Psoas muscle (tissue), 8 donors: ENCODE measurements around the gene RFPL1. TPM values are rescaled to one million over a fixed set of nuclear protein-coding genes. Genes with fewer than 3 reads are reported as not detected.
"Not testable (repeated sequence)": the region's sequence is repeated elsewhere in the genome, so short reads cannot be mapped to it uniquely, and the experiment has no call there.

ENCODE experiments used
- ATAC-seq, 4 donors: fragments of 200-7000 bp; cut with Tn5 transposase; one replicate each; pipeline ENCODE4 v1.9.1; 2020; ENCODE audit warnings: moderate library complexity in 3 of 4, mild to moderate bottlenecking in 2 of 4
- DNase-seq, 2 donors: peaks; one replicate each; pipeline ENCODE4 v3.0.0-alpha.2; 2020
- H3K27ac ChIP-seq: fragments of 200-600 bp; one replicate; pipeline ENCODE4 v1.8.0; 2022
- H3K27me3 ChIP-seq, 3 donors: fragments of 200-600 bp in 1 of 3; one replicate each; pipeline versions ENCODE4 v1.6.1 to v1.8.0; 2013 to 2022; ENCODE audit warnings: low read length in 2 of 3, mild to moderate bottlenecking in 2 of 3, moderate library complexity in 1 of 3; ENCODE audit not compliant: insufficient read depth in 3 of 3
- H3K36me3 ChIP-seq, 2 donors: fragments of 200-600 bp in 1 of 2; one replicate each; pipeline versions ENCODE4 v1.6.1 to v1.8.0; 2013 to 2022; ENCODE audit warnings: low read depth in 1 of 2, mild to moderate bottlenecking in 1 of 2, moderate library complexity in 1 of 2; ENCODE audit not compliant: insufficient read depth in 1 of 2
- H3K4me1 ChIP-seq: fragments of 200-600 bp; one replicate; pipeline ENCODE4 v1.8.0; 2022
- H3K4me3 ChIP-seq: fragments of 200-600 bp; one replicate; pipeline ENCODE4 v1.8.0; 2022; ENCODE audit warnings: mild to moderate bottlenecking
- H3K9me3 ChIP-seq: fragments of 200-600 bp; one replicate; pipeline ENCODE4 v1.8.0; 2022
- WGBS, 3 donors: extraction: QIAGEN DNeasy Blood & Tissue Kit; methylation state at CpG; one replicate each; pipeline versions ENCODE4 v1.1.6 to v1.1.7; 2013; 5-methylcytosine and 5-hydroxymethylcytosine counted together
- intact Hi-C, 2 donors: fragments of 100-400 bp; cut with DNase I; formaldehyde crosslinking; loops; one replicate each; pipeline versions ENCODE4 v1.11.0 to v1.14.2; 2022
- long read RNA-seq, 2 donors: library from polyadenylated mRNA; unstranded; transcript quantifications; one replicate each; pipeline ENCODE4 v2.0.0, GENCODE V29; 2021
- polyA plus RNA-seq, 3 donors: library from polyadenylated mRNA; stranded (reverse); fragments of 200-250 nt; gene quantifications; one replicate each; pipeline ENCODE4 v1.2.3, GENCODE V29; 2013
- total RNA-seq, 4 donors: library from RNA; stranded (reverse); fragmentation: NEBNext Ultra II Directional in 2 of 4; extraction: Animal tissue kit (Norgen Biotek cat#: 25700) in 2 of 4; gene quantifications; one replicate each; pipeline versions ENCODE4 v1.2.1 to v1.2.4, GENCODE V29; 2021 to 2023
- TF ChIP-seq, protein P1 (sequence below): fragments of 200-600 bp; IDR thresholded peaks from one replicate; pipeline ENCODE4 v1.8.0; 2022; ENCODE audit warnings: antibody characterized with exemption
- donor health status: healthy with polysubstance abuse.
- donor health status: DM: no; HTN: no; CAD: no; lungs with moderate emphysema.
- donor health status: Bipolar disorder and iron deficiency.
- donor health status: healthy.
- donor health status: DM: yes; HTN: yes; CAD: no.
- donor health status: DM: no; HTN: no; CAD: no.
- donor health status: DM: no; HTN: no; CAD: no.
- donor health status: DM: yes; HTN: yes; CAD: no.

RFPL1 gene
- total RNA-seq (not detected), polyA plus RNA-seq (not detected)
- long read RNA-seq, donor 1 = 0 reads
- long read RNA-seq, donor 2 = 0 reads

- H3K27me3 ChIP-seq, H3K27ac ChIP-seq, H3K4me3 ChIP-seq, H3K36me3 ChIP-seq, intact Hi-C loops, H3K9me3 ChIP-seq, ATAC-seq, H3K4me1 ChIP-seq, DNase-seq: not testable (repeated sequence)
- WGBS, 3 donors = 92 to 93% (median 93%) methylated on average over 10 of the region's 10 CpGs
Measured at GRCh38 chr22:29438283-29438682, at the start of gene RFPL1. Gene RFPL1 (plus strand): TSS chr22:29438583.

DNA sequence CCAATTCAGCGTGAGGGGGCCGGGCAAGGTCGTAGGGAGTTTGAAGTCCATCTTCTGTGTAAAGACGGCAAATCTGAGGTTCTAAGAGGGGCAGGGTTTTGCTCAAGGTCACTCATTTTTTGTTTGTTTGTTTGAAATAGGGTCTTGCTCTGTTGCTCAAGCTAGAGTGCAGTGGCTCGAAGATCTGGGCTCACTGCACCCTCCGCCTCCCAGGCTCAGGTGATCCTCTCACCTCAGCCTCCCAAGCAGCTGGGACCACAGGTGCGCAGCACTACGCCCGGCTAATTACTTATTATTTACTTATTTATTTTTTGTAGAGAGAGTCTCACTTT, 49.7 kb upstream of the RFPL1 start:
- TF ChIP-seq, protein P1, sequence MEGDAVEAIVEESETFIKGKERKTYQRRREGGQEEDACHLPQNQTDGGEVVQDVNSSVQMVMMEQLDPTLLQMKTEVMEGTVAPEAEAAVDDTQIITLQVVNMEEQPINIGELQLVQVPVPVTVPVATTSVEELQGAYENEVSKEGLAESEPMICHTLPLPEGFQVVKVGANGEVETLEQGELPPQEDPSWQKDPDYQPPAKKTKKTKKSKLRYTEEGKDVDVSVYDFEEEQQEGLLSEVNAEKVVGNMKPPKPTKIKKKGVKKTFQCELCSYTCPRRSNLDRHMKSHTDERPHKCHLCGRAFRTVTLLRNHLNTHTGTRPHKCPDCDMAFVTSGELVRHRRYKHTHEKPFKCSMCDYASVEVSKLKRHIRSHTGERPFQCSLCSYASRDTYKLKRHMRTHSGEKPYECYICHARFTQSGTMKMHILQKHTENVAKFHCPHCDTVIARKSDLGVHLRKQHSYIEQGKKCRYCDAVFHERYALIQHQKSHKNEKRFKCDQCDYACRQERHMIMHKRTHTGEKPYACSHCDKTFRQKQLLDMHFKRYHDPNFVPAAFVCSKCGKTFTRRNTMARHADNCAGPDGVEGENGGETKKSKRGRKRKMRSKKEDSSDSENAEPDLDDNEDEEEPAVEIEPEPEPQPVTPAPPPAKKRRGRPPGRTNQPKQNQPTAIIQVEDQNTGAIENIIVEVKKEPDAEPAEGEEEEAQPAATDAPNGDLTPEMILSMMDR = no peak
- WGBS, 3 donors = 11 to 15% (median 13%) methylated on average over 9 of the region's 9 CpGs
- Histone ChIP-seq H3K27me3 (no peaks in the 10 kb centered on the region), H3K36me3 (peaks cover 0 to 12% of the 10 kb centered on the region in 2 donors), H3K27ac (peak overlapping the region; percentile 86), H3K9me3 (no peaks in the 10 kb centered on the region), H3K4me3 (peak overlapping the region; percentile 89), H3K4me1 (peaks cover 22% of the 10 kb centered on the region)
- peak in 2 of 4 donors; percentile 6 to 9 for ATAC-seq
- DNase-seq = no peak
- intact Hi-C loops = no loop called here

DNA sequence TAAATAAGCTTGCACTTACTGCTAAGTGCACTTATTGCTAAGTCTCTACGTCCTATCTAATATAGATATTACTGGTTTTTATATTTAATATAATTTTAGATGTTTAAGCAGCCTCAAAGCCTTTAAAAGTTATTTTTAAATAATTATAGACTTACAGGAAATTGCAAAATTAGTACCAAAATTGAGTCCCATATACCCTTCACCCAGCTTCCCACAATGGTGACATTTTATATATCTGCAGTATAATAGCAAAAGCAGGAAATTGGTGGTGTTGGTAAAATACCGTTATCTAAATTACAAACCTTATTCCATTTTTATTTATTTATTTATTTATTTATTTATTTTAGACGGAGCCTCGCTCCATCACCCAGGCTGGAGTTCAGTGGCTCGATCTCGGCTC, 48.1 kb upstream of the RFPL1 start:
- ATAC-seq (no peak), DNase-seq (no peak)
- Histone ChIP-seq H3K27ac (no peak overlapping the region), H3K4me1 (peaks cover 28% of the 10 kb centered on the region), H3K9me3 (no peaks in the 10 kb centered on the region), H3K4me3 (no peak overlapping the region), H3K36me3 (peaks cover 0 to 7% of the 10 kb centered on the region in 2 donors), H3K27me3 (no peaks in the 10 kb centered on the region)
- intact Hi-C loops = no loop called here
- TF ChIP-seq, protein P1 = no peak
- WGBS, 3 donors = 93 to 96% (median 96%) methylated on average over 6 of the region's 6 CpGs

DNA sequence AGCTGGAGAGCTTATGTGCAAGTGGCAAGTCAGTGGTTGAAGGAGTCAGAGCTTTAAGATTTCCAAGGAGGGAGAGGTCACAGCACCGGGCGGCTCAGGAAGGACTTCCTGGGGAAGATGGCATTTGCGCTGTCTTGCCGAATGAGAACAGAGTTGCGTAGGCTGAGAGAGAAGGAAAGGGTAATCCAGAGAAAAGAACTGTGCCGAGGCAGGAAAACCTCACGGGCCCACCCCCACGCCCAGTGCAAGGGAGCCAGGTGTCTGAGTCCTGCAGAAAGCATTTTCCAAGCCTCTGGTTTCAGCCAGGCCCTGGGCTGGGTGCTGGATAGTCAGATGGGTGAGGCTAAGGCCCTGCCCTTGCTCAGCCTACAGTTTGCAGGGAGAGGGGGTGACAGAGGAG, 46.8 kb upstream of the RFPL1 start:
- Histone ChIP-seq H3K27me3 (no peaks in the 10 kb centered on the region), H3K4me1 (peaks cover 20% of the 10 kb centered on the region), H3K9me3 (no peaks in the 10 kb centered on the region), H3K27ac (no peak overlapping the region), H3K36me3 (peaks cover 0 to 3% of the 10 kb centered on the region in 2 donors), H3K4me3 (no peak overlapping the region)
- 70 to 80% (median 76%) methylated on average over 8 of the region's 8 CpGs for WGBS, 3 donors
- intact Hi-C loops = no loop called here
- no peak for ATAC-seq
- TF ChIP-seq, protein P1 = no peak
- DNase-seq = no peak

- Histone ChIP-seq H3K4me1 (peaks cover 10% of the 10 kb centered on the region), H3K27ac (no peak overlapping the region), H3K9me3 (no peaks in the 10 kb centered on the region), H3K36me3 (no peaks in the 10 kb centered on the region), H3K4me3 (no peak overlapping the region), H3K27me3 (no peaks in the 10 kb centered on the region)
- intact Hi-C loops = no loop called here
- TF ChIP-seq, protein P1 = no peak
- 81 to 95% (median 81%) methylated on average over 2 of the region's 2 CpGs for WGBS, 3 donors
- DNase-seq = no peak
- ATAC-seq = no peak
Measured at GRCh38 chr22:29393019-29393608, 45.3 kb upstream of the RFPL1 start.
